Testis (tissue), 2 donors: ENCODE results near the gene EXD3.

Source experiments
- POLR2A ChIP-seq: fragments of 450-650 bp; IDR thresholded peaks from one replicate; pipeline ENCODE4 v1.6.1; 2017; ENCODE audit warnings: antibody characterized with exemption, mild to moderate bottlenecking, moderate library complexity
- TF ChIP-seq, protein P1 (sequence below), 3 experiments: fragments of 450-650 bp in 2 of 3; fragments of 200-600 bp in 1 of 3; sonication (generic) in 1 of 3; IDR thresholded peaks; one replicate each; pipeline ENCODE4 v1.5.1; 2016 to 2019; ENCODE audit warnings: antibody characterized with exemption in 3 of 3, mild to moderate bottlenecking in 2 of 3, moderate library complexity in 1 of 3

DNA sequence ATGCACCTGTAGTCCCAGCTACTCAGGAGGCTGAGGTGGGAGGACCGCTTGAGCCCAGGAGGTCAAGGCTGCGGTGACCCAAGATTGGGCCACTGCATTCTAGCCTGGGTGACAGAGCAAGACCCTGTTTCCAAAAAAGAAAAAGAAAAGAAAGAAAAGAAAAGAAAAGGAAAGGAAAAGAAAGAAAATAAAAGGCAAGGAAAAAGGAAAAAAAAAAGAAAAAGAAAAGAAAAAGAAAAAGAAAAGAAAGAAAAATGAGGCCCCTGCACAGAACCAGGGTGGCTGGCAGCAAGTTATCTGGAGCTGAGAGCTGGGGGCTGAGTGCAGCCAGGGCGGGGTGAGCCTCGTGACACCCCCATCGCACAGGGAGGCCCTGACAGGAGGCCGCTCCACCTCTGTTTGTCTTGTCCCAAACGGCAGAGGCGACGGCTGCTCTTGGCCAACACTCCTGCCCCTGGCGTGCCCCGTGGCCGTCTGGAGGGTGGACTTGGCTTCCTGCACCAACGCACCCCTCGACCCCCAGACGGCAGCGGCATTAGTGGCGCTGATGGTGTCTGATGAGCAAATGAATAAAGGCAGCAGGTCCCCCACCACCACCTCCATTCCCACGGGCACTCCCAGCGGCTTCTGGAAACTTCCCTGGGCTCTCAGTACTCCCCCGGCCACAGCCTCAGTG is 16.7 kb downstream of the EXD3 start:
- TF ChIP-seq, protein P1, sequence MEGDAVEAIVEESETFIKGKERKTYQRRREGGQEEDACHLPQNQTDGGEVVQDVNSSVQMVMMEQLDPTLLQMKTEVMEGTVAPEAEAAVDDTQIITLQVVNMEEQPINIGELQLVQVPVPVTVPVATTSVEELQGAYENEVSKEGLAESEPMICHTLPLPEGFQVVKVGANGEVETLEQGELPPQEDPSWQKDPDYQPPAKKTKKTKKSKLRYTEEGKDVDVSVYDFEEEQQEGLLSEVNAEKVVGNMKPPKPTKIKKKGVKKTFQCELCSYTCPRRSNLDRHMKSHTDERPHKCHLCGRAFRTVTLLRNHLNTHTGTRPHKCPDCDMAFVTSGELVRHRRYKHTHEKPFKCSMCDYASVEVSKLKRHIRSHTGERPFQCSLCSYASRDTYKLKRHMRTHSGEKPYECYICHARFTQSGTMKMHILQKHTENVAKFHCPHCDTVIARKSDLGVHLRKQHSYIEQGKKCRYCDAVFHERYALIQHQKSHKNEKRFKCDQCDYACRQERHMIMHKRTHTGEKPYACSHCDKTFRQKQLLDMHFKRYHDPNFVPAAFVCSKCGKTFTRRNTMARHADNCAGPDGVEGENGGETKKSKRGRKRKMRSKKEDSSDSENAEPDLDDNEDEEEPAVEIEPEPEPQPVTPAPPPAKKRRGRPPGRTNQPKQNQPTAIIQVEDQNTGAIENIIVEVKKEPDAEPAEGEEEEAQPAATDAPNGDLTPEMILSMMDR (IDR thresholded peaks at IDR 0.05) = no peak
- TF ChIP-seq POLR2A = no peak
